Measurements from ENCODE around the gene TSHZ2.

TSHZ2 gene

DNA sequence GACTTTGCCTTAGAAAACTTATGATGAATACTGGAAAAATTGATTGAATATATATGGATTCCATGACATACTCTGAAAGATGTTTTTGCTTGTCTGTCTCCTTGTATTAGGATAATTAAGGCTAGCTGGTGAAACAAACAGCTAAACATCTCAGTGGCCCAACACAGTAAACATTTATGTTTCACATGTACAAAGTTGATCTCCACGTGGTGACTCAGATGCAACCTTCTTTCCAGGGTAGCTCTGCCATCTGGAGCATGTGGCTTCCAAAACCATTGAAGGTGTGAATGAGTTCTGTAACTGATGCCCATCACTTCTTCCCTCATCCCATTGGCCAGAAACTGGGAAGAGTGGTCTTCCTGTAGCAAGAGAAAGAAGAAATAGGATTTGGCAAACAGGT is 196.3 kb downstream of the TSHZ2 start:
- no peak for DNase-seq (ENCODE audit: low spot score)

DNA sequence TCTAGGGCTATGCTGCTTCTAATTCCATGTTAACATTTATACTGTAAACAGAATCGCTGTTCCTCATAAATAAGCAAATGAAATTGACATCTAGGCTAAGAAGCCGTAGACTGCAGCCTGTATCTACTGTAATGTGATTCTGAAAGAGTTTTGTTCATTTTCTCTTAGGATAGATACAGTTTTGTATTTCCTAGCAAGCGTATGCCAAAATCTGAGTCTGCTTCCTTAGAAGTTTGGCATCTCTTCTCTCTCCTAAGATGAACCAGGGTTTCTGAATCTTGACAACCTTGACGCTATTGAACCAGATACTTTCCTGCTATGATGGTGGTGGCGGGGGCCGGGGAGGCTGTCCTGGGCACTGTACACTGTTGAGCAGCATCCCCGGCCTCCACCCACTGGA is 198.0 kb downstream of the TSHZ2 start:
- no peak for DNase-seq (ENCODE audit: low spot score)

DNA sequence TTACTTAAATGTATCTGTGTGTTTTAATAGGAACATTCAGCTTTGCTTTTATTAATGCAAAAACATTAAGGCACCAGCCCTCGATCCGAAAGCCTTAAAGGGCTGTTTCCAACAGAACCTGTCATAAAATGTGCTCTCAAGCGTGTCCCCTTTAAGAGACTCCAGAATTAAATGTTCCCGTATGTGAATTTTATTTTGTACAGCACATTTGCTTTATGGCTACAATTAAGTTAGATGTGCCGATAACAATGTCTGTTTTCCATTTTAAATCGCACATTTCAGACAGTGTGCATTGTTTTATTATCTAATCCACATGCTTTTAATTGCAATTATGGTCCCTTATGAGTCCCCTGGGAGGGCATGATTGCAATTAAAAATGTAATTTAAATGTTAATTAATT is 198.9 kb downstream of the TSHZ2 start:
- DNase-seq (ENCODE audit: low spot score) = no peak

DNA sequence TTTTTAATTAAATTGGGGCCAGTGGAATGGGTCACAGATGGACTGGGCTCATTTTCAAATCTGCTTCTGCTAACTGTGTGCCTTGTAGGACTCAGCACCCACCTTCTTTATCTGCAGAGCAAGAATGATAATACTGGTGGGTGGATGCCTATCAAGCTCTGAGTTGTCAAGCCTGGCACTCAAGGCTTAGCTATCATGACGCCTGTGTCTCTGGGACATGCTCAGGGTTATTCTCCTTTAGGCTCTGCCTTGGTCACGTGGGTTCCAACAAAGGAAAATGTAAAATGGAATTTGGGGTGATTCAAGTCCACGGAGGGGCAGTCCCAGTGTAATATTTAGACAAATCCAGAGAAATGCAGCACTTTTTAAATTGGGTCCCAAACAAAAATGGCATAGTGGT is 202.3 kb downstream of the TSHZ2 start:
- no peak for DNase-seq (ENCODE audit: low spot score)

DNA sequence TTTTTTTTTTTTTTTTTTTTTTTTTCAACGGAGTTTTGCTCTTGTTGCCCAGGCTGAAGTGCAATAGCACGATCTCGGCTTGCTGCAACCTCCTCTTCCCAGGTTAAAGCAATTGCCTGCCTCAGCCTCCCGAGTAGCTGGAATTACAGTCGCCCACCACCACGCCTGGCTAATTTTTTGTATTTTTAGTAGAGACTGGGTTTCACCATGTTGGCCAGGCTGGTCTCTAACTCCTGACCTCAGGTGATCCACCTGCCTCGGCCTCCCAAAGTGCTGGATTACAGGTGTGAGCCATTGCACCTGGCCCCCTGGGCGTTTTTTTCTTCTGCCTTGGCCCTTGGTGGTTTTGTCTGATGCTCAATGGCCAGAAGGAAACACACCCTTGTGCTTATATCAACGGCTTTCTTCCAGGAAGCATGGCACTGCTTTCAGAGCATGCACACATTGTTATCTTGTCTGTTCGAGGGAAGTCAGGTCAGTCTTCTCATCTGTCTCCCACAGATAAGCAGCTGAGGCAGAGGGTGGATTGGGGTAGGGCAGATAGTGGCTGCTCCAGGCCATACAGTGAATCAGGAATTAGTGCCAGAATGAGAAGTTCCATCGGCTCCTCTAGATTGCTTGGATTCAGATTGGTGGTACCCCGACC is 203.1 kb downstream of the TSHZ2 start:
- no peak for DNase-seq (ENCODE audit: low spot score)

DNA sequence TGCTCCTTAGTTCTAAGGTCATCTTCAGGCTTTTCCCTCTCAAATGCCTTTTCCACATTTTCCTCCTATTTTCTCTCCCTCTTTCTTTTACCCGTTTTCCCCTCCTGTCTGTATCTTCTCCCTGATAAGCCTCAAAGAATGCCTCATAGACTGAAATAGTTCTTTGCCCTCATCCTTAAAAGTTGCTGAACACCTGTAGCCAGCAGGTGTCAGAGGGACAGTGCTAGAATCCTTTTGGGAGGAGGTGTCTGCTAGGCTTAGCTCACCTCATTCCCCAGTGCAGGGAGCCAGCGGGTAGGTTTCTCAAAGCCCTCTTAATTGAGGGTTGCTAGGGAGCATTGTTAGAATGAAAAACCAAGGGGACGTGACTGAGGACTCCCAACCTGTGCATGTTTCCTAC is 204.0 kb downstream of the TSHZ2 start:
- no peak for DNase-seq (ENCODE audit: low spot score)

DNA sequence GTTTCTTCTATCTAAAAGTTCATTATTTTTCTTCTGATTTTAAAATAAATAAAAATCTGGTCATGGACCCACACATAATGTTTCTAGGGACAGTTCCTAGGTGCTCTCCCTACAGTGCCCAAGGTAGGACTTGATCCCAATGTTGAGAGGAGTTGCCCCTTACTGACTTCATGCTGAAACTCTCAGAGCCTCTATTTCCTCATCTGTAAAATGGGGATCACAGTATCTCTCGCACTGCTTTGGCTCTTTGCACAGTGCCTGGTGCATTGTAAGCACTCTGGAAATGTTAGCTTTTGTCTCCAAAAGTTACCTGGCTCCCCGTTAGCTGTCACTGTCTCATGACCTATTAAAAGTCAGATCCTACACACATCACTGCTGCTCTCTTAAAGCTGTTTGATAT is 205.5 kb downstream of the TSHZ2 start:
- no peak for DNase-seq (ENCODE audit: low spot score)

DNA sequence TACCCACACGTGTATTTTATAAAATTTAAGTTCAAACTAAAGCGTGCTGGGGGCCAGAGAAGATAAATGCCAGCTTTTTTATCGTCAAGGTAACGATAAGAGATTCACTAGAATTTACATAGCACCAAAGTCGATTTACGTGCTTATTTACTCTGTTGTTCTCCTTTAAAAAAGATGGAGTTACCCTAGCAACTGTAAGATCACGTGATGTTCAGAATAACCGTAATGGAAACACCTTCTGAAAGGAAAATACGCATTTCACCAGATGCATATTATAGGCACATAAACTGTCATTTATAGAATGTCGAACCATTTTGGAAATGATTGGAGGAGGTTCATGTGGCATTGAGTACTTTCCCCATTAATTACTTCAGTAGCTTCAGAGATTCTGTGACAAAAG is 207.6 kb downstream of the TSHZ2 start:
- no peak for DNase-seq (ENCODE audit: low spot score)

DNA sequence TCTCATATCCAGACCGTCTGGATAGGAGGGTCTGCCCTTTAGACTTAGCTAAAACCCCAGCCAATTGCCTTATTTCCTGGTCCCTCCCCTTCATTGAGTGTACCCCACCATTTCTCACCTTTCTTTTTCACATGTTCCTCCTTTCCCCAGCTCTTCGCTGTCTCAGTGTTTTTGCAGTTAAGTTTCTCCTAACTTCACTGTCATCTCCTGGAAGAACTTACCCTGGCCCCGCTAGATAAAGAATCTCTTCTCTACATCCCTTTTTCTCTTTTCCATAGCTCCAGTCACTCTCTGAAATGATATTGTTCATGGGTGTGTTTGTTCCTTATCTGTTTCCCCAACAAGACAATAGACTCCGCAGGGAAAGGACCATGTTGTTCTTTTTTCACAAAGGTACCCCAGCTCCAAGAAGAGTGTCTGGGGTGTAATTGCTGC is 208.8 kb downstream of the TSHZ2 start:
- no peak for DNase-seq (ENCODE audit: low spot score)

DNA sequence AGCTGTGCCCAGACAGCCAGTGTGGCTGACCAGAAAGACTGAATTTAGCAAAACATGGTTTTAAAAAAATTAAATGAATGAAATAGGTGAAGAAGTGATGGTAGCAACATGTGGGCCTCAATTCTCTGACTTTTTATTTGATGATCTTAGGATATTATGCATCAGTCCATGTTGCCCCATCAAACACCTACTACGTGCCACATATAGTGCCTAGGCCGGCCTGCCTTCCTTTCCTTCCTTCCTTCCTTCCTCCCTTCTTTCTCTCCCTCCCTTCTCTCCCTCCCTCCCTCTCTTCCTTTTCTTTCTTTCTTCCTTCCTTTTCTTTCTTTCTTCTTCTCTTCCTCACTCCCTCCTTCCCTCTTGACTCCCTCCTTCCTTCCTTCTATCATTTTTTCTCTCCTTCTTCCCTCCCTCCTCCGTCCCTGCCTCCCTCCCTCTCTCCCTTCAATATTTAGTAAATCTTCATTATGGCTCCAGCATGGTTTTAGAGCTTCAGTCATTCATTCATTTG is 209.8 kb downstream of the TSHZ2 start:
- no peak for DNase-seq (ENCODE audit: low spot score)

DNA sequence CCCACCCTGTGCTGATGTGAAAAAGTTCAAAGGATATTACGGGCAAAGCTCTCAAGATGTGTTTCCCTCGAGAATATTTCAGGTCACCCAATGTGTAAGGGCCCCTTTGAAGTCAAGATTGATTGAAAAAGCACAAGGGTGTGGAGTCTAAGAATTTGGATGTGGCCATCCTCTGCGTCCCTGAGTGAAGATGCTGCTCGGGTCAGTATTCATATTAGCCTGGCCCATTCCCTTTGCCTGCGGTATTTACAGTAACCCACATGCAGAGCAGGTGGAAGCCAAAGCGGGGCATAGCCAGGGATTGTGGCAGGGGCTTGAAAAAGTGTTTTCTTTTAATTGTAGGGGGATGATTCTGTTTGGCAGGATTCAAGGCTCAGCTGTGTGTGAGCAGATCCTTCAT is 211.0 kb downstream of the TSHZ2 start:
- no peak for DNase-seq (ENCODE audit: low spot score)

DNA sequence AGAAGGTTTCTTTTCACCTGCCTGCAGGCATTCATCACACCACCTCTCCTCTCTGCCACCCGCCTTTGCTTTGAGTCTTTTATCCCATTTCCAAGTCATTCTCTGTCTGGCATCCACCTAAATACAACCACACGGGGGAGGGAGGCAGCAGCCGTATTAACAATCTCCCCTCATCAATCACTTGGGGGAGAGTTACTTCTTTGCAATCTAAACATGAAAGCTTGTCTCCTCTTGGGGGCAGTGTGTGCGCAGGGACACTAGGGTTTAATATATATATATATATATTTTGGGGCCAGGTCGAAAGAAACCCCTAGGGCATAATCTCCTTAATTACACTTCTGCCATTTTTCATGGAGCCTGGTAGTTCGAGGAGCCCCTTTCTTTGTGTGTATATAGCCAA is 214.5 kb downstream of the TSHZ2 start:
- no peak for DNase-seq (ENCODE audit: low spot score)

DNA sequence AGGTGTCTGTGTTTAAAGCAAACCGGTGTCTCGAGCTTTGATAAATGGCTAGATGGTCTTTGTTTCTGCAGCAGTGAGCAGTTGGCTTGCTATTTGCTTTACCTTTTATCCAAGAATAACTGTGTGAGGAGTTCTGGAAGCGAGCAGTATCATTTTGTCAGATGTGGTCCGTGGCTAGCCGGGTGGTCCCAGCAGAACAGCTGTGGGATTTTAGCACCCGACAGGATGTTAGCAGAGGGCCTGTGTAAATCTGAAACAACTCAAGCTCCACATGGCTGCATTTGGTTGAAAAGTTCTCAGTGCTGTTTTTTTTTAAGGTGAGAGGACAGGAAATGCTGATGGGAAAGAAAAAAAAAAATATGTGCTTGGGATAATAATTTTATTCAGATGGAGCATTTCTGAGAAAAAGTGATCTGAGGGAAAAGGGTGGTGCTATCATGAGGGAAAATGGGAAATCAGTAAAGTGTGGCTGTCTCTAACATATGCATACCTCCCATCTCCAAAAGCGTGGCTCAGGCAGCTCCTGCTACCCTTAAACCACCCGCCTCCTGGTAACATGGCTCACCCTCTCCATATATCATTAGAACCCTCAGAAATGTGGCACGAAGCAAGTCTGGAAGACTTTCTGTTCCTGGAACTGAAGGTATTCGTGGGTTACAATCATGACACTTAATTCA is 215.4 kb downstream of the TSHZ2 start:
- no peak for DNase-seq (ENCODE audit: low spot score)

DNA sequence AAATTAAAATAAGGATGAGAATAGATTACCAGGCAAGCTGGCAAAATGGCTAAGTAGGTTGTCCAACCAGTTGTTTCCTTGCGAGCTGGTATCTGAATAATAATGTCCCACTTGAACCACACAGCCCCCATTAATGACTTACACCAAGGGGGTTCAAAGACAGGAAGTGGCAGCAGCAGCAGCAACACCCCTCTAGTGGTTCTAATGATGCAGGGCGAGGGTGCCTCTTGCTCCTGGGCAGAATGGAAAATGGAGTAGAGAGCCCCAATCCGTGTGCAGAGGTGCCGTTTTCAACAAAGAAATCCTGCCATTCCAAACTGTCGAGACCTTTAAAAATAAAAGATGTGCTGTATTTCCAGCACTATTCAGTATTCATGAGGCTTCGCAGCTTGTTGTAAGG is 218.1 kb downstream of the TSHZ2 start:
- DNase-seq (ENCODE audit: low spot score) = no peak

DNA sequence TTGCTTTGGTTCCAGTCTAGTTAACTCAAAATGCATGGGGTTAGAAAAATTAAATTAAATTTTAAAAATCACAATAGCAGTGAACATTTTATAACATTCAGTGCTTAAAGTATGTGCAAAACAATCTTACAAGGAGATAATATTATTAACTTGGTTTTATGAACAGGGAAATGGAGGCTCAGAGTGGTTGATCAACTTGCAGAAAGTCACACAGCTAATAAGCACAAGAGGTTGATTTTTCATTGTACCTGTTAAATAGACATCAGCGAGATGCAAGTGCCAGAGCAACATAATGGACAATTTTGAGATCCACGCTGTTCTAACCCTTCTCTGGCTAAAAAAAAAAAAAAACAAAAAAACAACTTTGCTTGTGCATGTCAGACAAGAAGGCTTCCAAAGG is 219.8 kb downstream of the TSHZ2 start:
- DNase-seq (ENCODE audit: low spot score) = no peak

DNA sequence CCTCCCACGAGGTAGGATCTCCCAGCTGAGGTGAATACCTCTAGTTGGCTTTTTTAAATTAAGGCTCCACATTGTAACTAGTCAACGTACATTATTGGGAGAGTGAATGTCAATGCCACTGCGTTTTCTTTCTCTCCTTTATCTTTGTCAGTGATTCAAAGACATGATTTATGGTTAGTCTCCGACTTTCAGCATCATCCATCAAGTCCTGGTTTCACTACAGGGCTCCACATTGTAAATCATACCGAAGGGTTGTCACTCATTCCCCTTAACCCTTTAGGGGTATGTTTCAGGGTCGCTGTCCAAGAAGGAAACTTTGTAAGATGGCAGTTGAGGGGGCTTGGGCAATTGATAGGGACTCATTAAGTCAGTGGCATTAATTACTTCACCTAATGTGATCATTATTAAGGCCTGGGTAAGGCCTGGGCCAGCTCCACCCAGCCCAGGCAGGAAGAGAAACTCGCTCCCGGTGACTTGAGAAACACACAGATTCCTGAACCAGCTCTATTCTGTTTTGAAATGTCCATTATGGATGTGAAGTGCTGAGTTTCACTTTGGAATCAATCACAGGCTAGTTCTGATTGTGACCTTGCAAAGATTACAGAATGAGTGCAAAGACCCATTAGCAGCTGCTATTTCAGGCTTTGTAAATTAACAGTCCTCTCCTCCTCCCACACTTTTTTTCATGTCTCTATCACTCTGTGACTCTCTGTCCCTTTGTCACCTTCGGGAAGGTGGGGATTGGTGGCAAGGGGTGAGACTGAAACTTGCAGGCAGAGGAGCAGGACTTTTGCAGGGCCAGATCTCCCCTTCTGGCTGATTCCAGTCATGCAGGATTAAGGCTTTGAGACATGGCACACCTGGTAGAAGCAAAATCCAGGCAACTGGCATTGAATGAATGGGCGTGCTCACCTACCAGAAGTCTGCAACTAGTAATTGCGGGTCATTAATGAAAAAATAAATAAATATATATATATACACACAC is 222.4 kb downstream of the TSHZ2 start:
- DNase-seq (ENCODE audit: low spot score) = no peak

DNA sequence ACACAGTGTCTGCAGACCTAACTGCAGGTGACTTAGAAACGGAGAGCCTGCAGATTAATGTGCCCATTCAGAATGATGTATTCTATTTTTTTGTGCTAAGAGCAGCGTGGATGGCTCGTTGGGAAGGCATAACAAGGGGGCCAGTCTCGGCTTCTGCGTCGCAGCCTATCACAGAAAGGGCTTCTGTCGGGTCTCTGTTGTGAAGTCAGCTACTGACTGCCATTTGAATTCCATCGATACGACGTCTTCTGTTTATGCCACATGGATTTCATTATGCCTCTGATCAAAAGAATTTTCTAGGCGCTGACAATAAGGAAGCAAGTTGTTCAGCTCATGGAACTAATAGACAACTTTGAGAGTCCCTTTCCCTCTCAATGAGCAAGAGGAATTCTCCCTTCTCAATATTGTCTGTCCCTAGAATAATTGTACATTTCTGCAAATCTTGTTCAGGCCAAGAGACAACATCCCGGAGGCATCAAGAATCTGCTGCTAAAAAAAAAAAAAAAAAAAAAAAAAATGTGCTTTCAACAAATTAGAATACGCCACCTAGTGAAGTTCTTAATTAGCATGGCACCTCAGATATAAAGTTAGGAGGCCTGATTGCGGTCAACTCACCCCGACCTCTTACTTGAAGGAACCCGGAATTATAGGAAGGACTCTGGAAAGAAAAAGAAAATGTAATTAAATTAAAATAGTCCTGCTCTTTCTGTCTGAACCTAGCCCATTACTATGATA is 223.9 kb downstream of the TSHZ2 start:
- DNase-seq (ENCODE audit: low spot score) = no peak

DNA sequence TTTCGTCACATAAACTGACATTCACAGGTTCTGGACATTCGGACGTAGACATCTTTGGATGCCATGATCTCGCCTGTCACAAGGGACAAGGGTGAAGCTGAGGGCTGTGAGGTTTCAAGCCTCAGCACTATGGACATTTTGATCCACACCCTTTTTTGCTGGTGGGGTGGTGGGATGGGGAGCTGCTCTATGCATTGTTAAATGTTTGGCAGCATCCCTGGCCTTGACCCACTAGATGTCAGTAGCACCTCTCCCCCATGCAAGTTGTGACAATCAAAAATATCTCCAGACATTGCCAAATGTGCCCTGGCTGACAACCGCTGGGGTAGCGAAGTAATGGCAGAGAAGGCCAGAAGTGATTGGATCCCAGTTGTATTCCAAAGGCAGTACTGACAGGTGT is 229.4 kb downstream of the TSHZ2 start:
- no peak for DNase-seq (ENCODE audit: low spot score)

DNA sequence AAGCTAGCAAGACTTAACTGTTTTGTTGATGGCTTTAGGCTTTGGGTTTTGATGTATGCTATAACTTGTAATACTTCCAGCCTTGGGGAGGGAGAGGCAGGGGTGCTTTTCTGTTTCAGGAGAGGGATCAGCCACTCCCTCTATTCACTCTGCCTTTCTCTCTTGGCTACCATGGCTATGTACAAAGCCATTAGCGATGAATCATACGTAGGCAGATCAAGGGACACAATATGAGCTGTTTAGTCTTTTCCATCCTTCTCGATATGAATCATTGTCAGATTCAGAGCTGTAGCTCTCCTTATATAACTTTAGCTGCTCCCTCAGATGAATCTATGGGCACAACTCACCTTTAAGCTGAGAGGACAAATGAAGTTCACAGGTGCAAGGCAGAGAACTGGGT is 230.6 kb downstream of the TSHZ2 start:
- DNase-seq (ENCODE audit: low spot score) = no peak

DNA sequence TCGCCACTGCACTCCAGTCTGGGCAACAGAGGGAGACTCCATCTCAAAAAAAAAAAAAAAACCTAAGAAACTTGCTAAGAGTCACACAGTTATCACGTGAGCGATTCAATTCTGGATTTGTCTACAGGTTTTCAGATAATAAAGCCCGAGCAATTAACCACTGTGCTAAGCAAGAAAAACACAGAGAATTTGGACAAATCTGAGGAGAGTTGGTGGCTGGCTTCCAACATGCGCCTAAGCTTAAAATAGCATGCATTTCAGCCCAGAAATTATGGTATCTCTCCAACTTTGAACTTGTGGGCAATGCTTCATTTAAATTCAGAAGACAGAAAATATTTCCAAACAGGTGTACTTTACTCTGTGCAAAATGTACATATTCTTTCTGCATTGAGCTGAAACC is 232.9 kb downstream of the TSHZ2 start:
- DNase-seq (ENCODE audit: low spot score) = no peak

DNA sequence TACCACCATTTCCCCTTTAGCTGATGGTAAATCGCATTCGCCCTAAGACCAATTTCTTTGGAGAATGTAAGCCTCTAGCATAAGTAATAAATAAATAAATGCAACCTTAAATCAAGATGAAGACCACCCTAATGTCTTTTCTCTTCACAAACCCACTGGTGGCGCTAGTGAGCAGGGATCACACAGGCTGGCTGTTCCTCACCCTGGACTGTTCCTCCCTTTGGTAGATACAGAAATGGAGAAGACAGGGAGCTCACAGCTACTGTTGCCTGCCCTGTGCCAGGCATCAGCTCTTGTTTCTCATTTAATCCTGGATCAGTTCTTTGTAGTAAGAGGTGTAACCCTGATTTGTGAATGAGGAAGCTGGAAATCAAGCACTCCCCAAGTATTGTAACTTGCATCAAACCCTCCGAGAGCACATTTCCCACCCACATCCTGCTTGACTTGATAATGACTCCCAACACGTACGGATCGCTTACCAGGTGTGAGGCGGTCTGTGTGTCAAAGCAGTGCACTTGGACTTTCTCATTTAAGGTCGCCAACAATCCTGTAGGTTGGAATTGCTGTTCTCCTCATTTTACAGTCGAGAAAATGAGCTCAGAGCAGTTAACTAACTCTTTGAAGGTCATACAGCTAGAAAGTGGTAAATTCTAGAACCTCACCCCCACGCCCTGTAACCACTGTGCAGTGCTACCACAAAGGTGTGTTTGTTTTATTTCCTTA is 236.1 kb downstream of the TSHZ2 start:
- peak; percentile 29 for DNase-seq (ENCODE audit: low spot score)

All from CD4-positive, alpha-beta T cell treated with Interleukin-6 at 100 ng/mL for 8 hours (primary cell).